Measurements from ENCODE around the gene SLC25A43. TPM values are rescaled to one million over a fixed set of nuclear protein-coding genes. Genes with fewer than 3 reads are reported as not detected.

Gene SLC25A43
- total RNA-seq, 1 experiment from 2014 or later, result 21.5 TPM

DNA sequence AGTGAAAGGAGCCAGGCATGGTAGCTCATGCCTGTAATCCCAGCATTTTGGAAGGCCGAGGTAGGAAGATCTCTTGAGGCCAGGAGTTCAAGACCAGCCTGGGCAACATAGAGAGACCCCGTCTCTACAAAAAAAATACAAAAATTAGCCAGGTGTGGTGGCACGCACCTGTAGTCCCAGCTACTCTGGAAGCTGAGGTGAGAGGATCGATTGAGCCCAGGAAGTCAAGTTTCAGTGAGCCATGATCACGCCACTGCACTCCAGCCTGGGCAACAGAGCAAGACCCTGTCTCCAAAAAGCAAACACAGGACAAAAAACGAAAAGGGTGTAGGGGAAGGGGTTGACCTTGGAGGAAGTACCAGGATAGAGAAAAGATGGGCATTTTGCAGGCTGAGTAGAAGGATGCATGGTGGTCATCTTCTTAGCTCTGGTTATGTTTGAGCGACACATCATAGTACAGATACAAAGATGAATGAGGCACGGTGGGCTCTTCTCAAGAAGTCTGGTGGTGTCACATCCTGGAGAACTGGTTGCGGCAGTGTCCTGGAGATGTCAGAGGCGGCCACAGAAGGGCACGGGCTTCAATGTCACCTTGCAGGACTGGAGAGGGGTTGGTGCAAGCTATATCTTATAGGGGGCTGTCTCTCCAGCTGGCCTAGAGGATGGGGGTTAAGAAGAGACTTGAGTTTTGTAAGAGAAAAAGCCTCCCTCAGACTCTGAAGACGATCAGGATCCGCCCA, 101.1 kb downstream of the SLC25A43 start:
- DNase-seq (ENCODE audit: low spot score), result no peak

DNA sequence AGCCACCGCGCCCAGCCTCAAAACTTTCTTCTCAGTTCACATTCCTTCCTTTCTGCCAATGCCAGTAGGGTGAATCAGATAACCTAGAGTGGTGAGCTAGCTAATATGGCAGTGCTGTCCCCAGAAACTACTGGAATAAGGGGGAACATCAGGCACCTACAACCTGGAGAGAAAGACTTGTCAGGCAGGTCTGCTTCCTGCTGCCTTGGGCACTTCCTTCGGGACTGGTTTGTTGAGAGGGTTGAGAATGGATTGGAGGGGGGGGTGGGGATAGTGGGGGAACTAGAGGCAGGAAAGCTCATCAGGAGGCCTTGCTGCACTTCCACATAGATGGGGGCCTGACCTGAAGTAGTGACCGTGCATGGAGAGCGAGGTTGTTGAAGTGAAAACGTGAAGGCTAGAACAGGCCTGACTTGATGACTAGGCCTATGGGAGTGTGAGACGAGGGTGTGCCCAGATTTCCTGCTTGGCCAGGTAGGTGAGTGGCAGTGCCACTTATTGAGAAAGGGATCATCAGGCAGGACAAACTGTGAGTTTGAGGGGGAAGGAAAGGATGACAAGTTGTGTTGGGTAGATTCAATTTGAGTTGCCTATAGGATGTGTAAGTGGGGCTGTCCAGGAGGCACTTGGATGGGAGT, 102.5 kb downstream of the SLC25A43 start:
- DNase-seq (ENCODE audit: low spot score), result no peak

DNA sequence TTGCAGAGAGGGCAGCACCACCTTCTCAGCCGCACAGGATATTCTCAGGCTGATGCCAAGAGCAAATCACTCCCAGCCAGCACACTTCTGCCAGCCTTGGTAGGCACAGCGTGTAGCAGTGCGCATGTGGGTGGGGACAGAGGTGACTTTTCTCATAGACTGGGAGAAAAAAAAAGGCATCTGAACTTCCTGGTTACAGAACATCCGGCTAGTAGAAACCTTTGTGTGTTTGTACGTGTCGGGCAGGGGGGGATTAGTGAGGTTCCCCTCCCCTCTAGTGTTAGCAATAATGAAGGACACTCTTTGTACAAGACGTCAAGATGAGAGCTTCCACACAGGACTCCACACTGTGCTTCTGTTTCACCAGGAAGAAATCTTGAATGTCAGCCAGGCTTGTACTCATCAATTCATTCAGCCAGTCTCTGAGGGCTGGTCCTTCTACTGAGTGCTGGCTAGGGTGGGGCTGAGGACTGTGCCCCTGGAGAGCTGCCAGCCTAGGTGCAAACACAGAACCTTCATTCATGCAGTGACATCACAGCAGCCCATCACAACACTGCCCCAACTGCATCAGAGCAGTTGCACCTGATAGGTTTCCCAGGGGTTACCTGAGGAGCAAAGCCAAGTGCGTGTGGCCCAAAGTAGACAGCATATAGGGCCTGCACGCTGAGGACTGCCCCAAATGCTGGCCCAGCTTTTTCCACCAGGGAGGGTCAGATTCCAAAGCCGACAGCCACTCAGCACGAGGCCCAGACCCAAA, 103.8 kb downstream of the SLC25A43 start:
- no peak for DNase-seq (ENCODE audit: low spot score)

DNA sequence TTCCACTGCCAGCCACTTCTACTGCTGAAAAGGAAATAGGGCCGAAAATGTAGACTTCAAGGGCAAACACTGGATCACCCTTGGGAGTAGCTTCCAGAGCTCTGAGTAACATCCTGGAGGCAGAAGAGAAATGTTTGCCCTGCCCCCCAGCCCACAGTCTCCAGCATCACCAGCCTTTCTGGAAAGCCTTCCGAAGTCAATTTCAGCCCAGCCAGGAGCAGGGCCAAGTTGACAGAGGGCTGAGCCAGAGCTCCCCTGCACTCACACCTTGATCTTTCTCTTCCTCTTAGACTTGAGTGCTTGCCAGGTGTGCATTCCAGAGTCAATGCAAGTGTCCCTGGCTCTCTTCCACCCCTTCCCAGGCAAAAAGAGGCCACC, 104.3 kb downstream of the SLC25A43 start:
- DNase-seq (ENCODE audit: low spot score), result peak; percentile 35

Other genes with a start within 250 kb of the SLC25A43 start
- gene PGRMC1, start 163.1 kb upstream of the SLC25A43 start, total RNA-seq (2014; rRNA removed; shearing (Covaris generic)), result 326 and 330 TPM in 2 replicates
- gene SLC25A5, start 69.1 kb downstream of the SLC25A43 start, total RNA-seq (2014; rRNA removed; shearing (Covaris generic)), result 399 and 652 TPM in 2 replicates
- 49.7 and 62.8 TPM in 2 replicates for gene STEEP1, start 166.1 kb downstream of the SLC25A43 start, total RNA-seq (2014; rRNA removed; shearing (Covaris generic))
- 37.5 and 52.1 TPM in 2 replicates for gene UBE2A, start 175.2 kb downstream of the SLC25A43 start, total RNA-seq (2014; rRNA removed; shearing (Covaris generic))
- gene NKRF, start 207.1 kb downstream of the SLC25A43 start, total RNA-seq (2014; rRNA removed; shearing (Covaris generic)), result 5.5 and 9.1 TPM in 2 replicates

All from H4 (cell line).